GM13976 (cell line): ENCODE measurements around the gene HS3ST4.

Source experiments
- DNase-seq: peaks from one replicate; pipeline ENCODE4 v3.0.0; 2012; ENCODE audit warnings: low spot score
- CTCF ChIP-seq: IDR thresholded peaks from 2 replicates; pipeline ENCODE4 v1.5.1; 2012; ENCODE audit warnings: borderline replicate concordance, mild to moderate bottlenecking; ENCODE audit not compliant: insufficient read depth; ENCODE audit errors: extremely low read depth, missing control alignments, control extremely low read depth
- in situ Hi-C: fragments of 300-500 bp; cut with MboI; formaldehyde crosslinking; loops from one replicate; pipeline ENCODE4 v1.12.0; 2022; ENCODE audit warnings: low sequenced_read_pairs, mixed read lengths, inconsistent platforms; ENCODE audit not compliant: unreplicated experiment

HS3ST4 gene

GRCh38 chr16:25893332-25893731 is 201.6 kb downstream of the HS3ST4 start:
- in situ Hi-C loops = no loop called here
- no peak for TF ChIP-seq CTCF
- DNase-seq = no peak

GRCh38 chr16:25894093-25894492 is 202.3 kb downstream of the HS3ST4 start:
- in situ Hi-C loops = no loop called here

GRCh38 chr16:25895380-25895779 is 203.6 kb downstream of the HS3ST4 start:
- TF ChIP-seq CTCF = no peak
- DNase-seq = no peak
- in situ Hi-C loops = no loop called here

More at GRCh38 chr16:25894093-25894492, 202.3 kb downstream of the HS3ST4 start:
- TF ChIP-seq CTCF = no peak
- no peak for DNase-seq

GRCh38 chr16:25896411-25896810 is 204.7 kb downstream of the HS3ST4 start:
- no peak for TF ChIP-seq CTCF
- in situ Hi-C loops = no loop called here
- no peak for DNase-seq

- TF ChIP-seq CTCF = no peak
- in situ Hi-C loops = no loop called here
- no peak for DNase-seq
These were observed 205.9 kb downstream of the HS3ST4 start for GRCh38 chr16:25897702-25898101.

GRCh38 chr16:25905810-25906209 is 214.1 kb downstream of the HS3ST4 start:
- no peak for DNase-seq
- in situ Hi-C loops = no loop called here
- no peak for TF ChIP-seq CTCF

GRCh38 chr16:25910971-25911370 is 219.2 kb downstream of the HS3ST4 start:
- no peak for DNase-seq
- in situ Hi-C loops = no loop called here
- no peak for TF ChIP-seq CTCF
